Small intestine (tissue), 7 donors: ENCODE measurements around the gene EEIG1. TPM values are rescaled to one million over a fixed set of nuclear protein-coding genes. Genes with fewer than 3 reads are reported as not detected.

ENCODE experiments used
- DNase-seq, 2 donors: peaks; one replicate each; pipeline versions ENCODE4 v3.0.0 to v3.0.0-alpha.2; 2013
- FAIRE-seq: peaks from 2 replicates; lab custom pipeline; 2012; peaks lifted over from hg19 to GRCh38; lab: Jason Lieb, UNC
- H3K27ac ChIP-seq, 3 donors: one replicate each; pipeline ENCODE4 v1.5.1; 2013; ENCODE audit warnings: low read length in 2 of 3, mild to moderate bottlenecking in 2 of 3, control low read depth in 1 of 3, inconsistent platforms in 1 of 3, low read depth in 1 of 3, moderate library complexity in 1 of 3
- H3K27me3 ChIP-seq, 3 donors: one replicate each; pipeline ENCODE4 v1.6.1; 2013; ENCODE audit warnings: low read length in 3 of 3, inconsistent platforms in 1 of 3; ENCODE audit not compliant: control insufficient read depth in 3 of 3, insufficient read depth in 3 of 3
- H3K36me3 ChIP-seq, 3 donors: one replicate each; pipeline ENCODE4 v1.6.1; 2013; ENCODE audit warnings: low read length in 3 of 3, inconsistent platforms in 1 of 3, low read depth in 1 of 3, mild to moderate bottlenecking in 1 of 3, moderate library complexity in 1 of 3; ENCODE audit not compliant: control insufficient read depth in 3 of 3, insufficient read depth in 2 of 3
- H3K4me1 ChIP-seq, 3 donors: one replicate each; pipeline ENCODE4 v1.6.1; 2013; ENCODE audit warnings: low read length in 2 of 3, inconsistent platforms in 1 of 3, low read depth in 1 of 3, mild to moderate bottlenecking in 1 of 3, moderate library complexity in 1 of 3; ENCODE audit not compliant: control insufficient read depth in 3 of 3, insufficient read depth in 2 of 3
- H3K4me3 ChIP-seq, 3 donors: one replicate each; pipeline ENCODE4 v1.5.1; 2013; ENCODE audit warnings: low read length in 3 of 3, control low read depth in 1 of 3, inconsistent platforms in 1 of 3, low read depth in 1 of 3, mild to moderate bottlenecking in 1 of 3, moderate library complexity in 1 of 3
- H3K9me3 ChIP-seq, 2 donors: one replicate each; pipeline ENCODE4 v1.6.1; 2013; ENCODE audit warnings: low read depth in 1 of 2, low read length in 1 of 2; ENCODE audit not compliant: control insufficient read depth in 2 of 2, insufficient read depth in 1 of 2
- WGBS, 3 donors: extraction: QIAGEN DNeasy Blood & Tissue Kit; methylation state at CpG; one replicate each; pipeline ENCODE4 v1.1.7; 2013; 5-methylcytosine and 5-hydroxymethylcytosine counted together
- polyA plus RNA-seq, 4 donors: library from polyadenylated mRNA; stranded (reverse) in 3 of 4; unstranded in 1 of 4; fragments of 200-250 nt in 3 of 4; fragments of 120-200 nt in 1 of 4; gene quantifications; one replicate each; pipeline versions ENCODE4 v1.2.1 to v1.2.3, GENCODE V29; 2013
- donor health status: healthy with polysubstance abuse.
- donor health status: control.
- donor health status: control.
- donor health status: Bipolar disorder and iron deficiency.
- donor health status: healthy.

EEIG1 gene
- polyA plus RNA-seq, 4 donors: 43.9 to 123 (median 58.9) TPM

GRCh38 chr9:127955294-127956015 lies 25.3 kb downstream of the EEIG1 start:
- peak overlapping the region; percentile 89 to 97 (median 90) for H3K27ac ChIP-seq
- no peaks in the 10 kb centered on the region for H3K27me3 ChIP-seq
- 10 to 46% (median 17%) methylated on average over 12 of the region's 12 CpGs for WGBS, 3 donors
- no peak overlapping the region for H3K4me3 ChIP-seq
- no peaks in the 10 kb centered on the region for H3K9me3 ChIP-seq
- H3K4me1 ChIP-seq: peaks cover 21 to 70% (median 29%) of the 10 kb centered on the region in 3 donors
- FAIRE-seq: no peak
- DNase-seq: peak; percentile 96 to 99
- peaks cover 0 to 44% (median 0%) of the 10 kb centered on the region in 3 donors for H3K36me3 ChIP-seq

- Histone ChIP-seq H3K27me3 (no peaks in the 10 kb centered on the region), H3K4me3 (no peak overlapping the region), H3K4me1 (peaks cover 18 to 68% (median 26%) of the 10 kb centered on the region in 3 donors), H3K9me3 (no peaks in the 10 kb centered on the region), H3K27ac (peak overlapping the region; percentile 89 to 97 (median 90)), H3K36me3 (peaks cover 0 to 45% (median 2%) of the 10 kb centered on the region in 3 donors)
- FAIRE-seq (no peak), DNase-seq (no peak)
- 16 to 55% (median 39%) methylated on average over 13 of the region's 13 CpGs for WGBS, 3 donors
Measured at GRCh38 chr9:127954831-127955293, 25.9 kb downstream of the EEIG1 start.

GRCh38 chr9:127953768-127954505 lies 26.9 kb downstream of the EEIG1 start:
- H3K27ac ChIP-seq: peak overlapping the region; percentile 9 to 97 (median 89)
- 65 to 79% (median 68%) methylated on average over 17 of the region's 17 CpGs for WGBS, 3 donors

GRCh38 chr9:127953154-127953553 lies 27.6 kb downstream of the EEIG1 start:
- no peaks in the 10 kb centered on the region for H3K9me3 ChIP-seq
- no peak overlapping the region for H3K4me3 ChIP-seq
- peak overlapping the region in 2 of 3 donors; percentile 51 to 70 for H3K27ac ChIP-seq
- peaks cover 18 to 67% (median 26%) of the 10 kb centered on the region in 3 donors for H3K4me1 ChIP-seq
- DNase-seq (peak in 1 of 2 donors; percentile 55), FAIRE-seq (no peak)
- peaks cover 0 to 62% (median 5%) of the 10 kb centered on the region in 3 donors for H3K36me3 ChIP-seq
- no peaks in the 10 kb centered on the region for H3K27me3 ChIP-seq
- WGBS, 3 donors: 87 to 94% (median 90%) methylated on average over 1 of the region's 1 CpG

More at GRCh38 chr9:127953768-127954505, 26.9 kb downstream of the EEIG1 start:
- H3K9me3 ChIP-seq: no peaks in the 10 kb centered on the region
- no peaks in the 10 kb centered on the region for H3K27me3 ChIP-seq
- peaks cover 0 to 54% (median 2%) of the 10 kb centered on the region in 3 donors for H3K36me3 ChIP-seq
- H3K4me1 ChIP-seq: peaks cover 18 to 67% (median 26%) of the 10 kb centered on the region in 3 donors
- DNase-seq: no peak
- no peak overlapping the region for H3K4me3 ChIP-seq
- FAIRE-seq: no peak

- peak overlapping the region in 1 of 3 donors; percentile 52 for H3K27ac ChIP-seq
- WGBS, 3 donors: 45 to 63% (median 49%) methylated on average over 21 of the region's 21 CpGs
- H3K4me3 ChIP-seq: no peak overlapping the region
- peaks cover 0 to 86% (median 12%) of the 10 kb centered on the region in 3 donors for H3K36me3 ChIP-seq
- FAIRE-seq: no peak
- peaks cover 17 to 71% (median 23%) of the 10 kb centered on the region in 3 donors for H3K4me1 ChIP-seq
- H3K27me3 ChIP-seq: no peaks in the 10 kb centered on the region
- H3K9me3 ChIP-seq: peaks cover 0 to 3% of the 10 kb centered on the region in 2 donors
- DNase-seq: no peak
Measured at GRCh38 chr9:127950513-127951289, 30.1 kb downstream of the EEIG1 start.

- WGBS, 3 donors: 62 to 72% (median 64%) methylated on average over 17 of the region's 17 CpGs
- peak overlapping the region in 1 of 3 donors; percentile 52 for H3K27ac ChIP-seq
- DNase-seq (no peak), FAIRE-seq (no peak)
- peaks cover 0 to 91% (median 17%) of the 10 kb centered on the region in 3 donors for H3K36me3 ChIP-seq
- no peaks in the 10 kb centered on the region for H3K27me3 ChIP-seq
- peaks cover 17 to 64% (median 20%) of the 10 kb centered on the region in 3 donors for H3K4me1 ChIP-seq
- H3K9me3 ChIP-seq: peaks cover 0 to 3% of the 10 kb centered on the region in 2 donors
- no peak overlapping the region for H3K4me3 ChIP-seq
Measured at GRCh38 chr9:127949827-127950512, 30.8 kb downstream of the EEIG1 start.

GRCh38 chr9:127947841-127948710 lies 32.7 kb downstream of the EEIG1 start:
- H3K27ac ChIP-seq: no peak overlapping the region

More at GRCh38 chr9:127947841-127948710, 32.7 kb downstream of the EEIG1 start:
- FAIRE-seq (no peak), DNase-seq (no peak)
- Histone ChIP-seq H3K36me3 (peaks cover 3 to 94% (median 20%) of the 10 kb centered on the region in 3 donors), H3K27me3 (no peaks in the 10 kb centered on the region), H3K4me1 (peaks cover 5 to 48% (median 6%) of the 10 kb centered on the region in 3 donors), H3K4me3 (no peak overlapping the region), H3K9me3 (peaks cover 0 to 3% of the 10 kb centered on the region in 2 donors)
- 86 to 90% (median 87%) methylated on average over 17 of the region's 17 CpGs for WGBS, 3 donors
